ENCODE data around the gene MYLK. TPM values are rescaled to one million over a fixed set of nuclear protein-coding genes. Genes with fewer than 3 reads are reported as not detected.

The MYLK gene
- total RNA-seq, 2 donors from 2014 or later = 99.0 to 240 TPM

DNA sequence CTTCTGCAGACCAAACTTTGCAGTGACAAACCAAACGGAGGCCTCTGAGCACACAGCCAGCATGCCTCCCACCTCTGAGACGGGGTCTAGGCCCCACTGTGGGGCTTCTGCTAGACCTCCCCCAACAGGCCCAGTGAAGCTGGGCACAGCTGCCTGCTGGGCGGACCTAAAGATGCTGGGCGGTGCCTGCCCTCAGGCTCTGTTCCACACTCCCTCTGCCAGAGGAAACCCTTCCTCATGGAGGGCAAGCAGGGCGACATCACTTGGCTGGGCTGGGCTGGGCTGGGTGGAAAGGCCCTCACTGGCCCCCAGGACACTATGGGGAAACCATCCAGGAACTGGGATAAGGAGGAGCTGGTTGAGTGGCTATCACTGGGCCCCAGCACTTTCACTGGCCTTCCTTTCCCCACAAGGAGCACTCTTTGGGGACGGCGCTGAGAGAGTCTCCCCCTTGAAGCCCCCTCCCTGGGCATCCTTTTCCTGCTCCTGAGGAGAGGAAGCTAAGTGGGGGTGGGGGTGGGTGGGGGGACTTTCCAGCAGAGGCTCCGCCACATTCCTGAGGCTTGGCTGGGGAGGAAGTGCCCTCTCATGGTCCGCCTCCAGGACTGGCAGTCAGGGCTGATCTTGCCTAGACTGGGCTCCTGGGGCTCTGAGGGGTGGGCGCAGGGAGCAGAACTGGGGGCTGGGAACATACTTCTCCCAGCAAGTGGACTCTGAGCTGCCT is 201.2 kb downstream of the MYLK start:
- intact Hi-C loops (cut with DNase I, micrococcal nuclease) = no loop called here
- no peak for DNase-seq
- no peak for ATAC-seq

DNA sequence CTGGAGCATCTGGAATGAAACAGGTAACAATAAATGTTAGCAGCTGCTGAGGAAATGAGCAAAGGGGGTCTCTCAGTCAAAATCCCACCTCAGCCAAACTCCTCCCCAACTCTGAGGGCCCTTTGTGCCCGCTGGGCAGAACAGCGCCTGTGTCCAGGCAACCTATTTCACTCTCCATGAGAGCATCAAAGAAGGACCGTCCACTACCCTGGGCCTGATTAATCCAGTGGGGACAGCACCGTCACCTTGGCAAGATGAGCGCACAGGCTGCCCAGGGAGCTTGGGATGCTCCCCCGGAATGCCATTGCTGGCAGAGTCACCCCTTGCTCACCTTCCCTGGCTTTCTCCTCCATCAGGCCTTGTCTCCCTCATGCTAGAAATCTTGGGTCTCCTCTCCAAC is 201.8 kb downstream of the MYLK start:
- ATAC-seq (no peak), DNase-seq (no peak)
- intact Hi-C loops (cut with DNase I, micrococcal nuclease) = no loop called here

DNA sequence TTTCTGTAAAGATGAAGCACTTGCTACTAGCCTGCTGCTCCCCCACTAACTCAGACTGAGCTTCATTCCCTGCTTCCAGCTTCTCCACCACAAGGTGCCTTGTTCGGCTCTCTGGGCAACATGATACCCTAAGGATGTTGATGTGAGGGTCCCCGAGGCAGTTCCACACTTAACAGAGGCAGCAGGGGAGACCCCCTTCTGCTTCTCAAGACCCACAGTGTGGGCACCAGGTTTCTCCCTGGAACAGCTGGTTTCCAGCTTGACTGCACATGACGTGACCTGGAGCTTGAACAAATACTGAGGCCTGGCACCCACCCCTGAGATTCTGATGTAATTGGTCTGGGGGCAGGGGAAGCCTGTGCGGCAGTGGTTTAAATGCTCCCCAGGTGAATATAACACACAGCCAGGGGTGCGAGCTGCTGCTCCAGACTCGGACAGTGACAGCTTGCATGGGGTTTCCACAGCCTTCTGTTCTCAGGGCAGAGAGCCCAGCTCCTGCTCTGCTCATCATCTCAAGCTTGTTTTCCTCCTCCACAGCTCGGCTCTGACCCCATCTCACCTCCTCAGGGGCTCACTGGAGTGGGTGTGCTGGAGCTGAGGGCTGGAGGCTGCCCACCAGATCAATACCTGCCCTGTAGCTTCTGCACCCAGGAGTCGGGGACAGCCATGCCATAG is 204.3 kb downstream of the MYLK start:
- DNase-seq (peak in 1 of 2 donors; percentile 58), ATAC-seq (peak; percentile 10)
- intact Hi-C loops (cut with DNase I, micrococcal nuclease) = no loop called here

DNA sequence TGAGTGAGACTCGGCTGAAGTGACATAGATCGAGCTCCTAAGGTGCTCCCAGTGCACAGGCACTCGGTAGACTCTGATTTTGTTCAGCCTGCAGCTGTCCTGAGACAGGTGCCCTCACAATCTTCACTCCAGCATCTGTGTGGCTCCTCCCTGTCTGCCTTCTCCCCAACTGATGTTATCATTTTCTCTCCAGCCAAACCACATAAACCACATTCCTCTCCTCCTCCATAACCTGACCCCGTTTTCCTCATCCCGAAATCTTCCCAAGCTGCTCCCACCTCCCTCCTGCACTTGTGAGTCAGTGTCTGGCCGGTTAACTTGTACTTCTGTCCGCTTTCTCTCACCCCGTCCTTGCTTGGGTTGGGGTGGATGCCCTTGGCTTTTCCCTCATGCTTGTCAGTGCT is 206.0 kb downstream of the MYLK start:
- DNase-seq (no peak), ATAC-seq (no peak)
- intact Hi-C loops (cut with DNase I, micrococcal nuclease) = no loop called here

DNA sequence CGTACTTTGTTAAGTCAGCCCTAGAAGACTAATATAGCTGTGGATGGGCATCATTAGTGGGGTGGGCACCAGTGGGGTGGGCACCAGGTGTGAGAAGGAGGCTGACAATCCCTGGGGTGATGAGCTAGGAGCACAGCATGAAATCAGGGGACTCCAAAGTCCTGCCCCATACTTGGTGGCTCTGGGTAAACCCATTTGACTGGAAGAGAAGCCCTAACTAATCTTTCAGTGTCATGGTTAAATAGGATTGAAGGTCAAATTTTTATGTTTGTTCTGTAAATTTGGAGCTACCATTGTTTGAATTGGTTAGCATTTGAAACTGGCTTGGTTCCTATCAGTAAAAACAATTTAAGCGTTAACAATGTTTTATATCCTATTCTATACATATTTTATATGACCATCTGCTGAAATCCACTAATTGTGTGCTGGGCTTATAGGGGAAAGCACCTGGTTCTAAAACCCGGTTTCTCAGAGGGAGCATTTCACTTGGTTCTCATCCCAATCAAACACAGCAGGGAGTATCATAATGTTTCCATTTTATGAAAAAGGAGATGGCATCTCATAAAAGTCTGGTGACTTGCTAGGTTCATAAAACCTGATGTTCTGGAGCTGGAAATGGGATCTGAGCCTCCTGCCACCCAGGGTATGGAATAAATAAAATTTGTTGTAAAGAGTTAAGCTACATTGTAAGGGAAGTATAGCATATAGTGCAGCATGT is 211.5 kb downstream of the MYLK start:
- intact Hi-C loops (cut with DNase I, micrococcal nuclease) = no loop called here

DNA sequence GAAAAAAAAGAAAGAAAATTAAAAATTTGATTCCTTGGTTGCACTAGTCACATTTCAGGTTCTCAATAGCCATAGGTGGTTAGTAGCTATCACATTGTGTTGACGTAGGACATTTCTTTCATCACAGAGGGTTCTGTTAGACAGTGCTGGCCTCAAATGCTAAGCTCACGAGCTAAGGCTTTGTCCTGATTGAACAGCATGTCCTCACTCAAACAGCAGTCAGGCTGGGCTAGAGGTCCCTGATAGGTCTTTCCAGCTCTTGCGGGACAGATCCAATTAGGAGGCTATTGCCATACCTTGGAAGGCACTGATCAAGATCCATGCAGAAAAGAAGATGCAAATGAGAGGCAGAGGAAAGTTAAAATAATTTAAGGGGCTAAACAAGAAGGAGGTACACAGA is 213.4 kb downstream of the MYLK start:
- no peak for ATAC-seq
- intact Hi-C loops (cut with DNase I, micrococcal nuclease) = no loop called here
- no peak for DNase-seq

More for the DNA sequence above, 211.5 kb downstream of the MYLK start:
- DNase-seq (no peak), ATAC-seq (peak; percentile 55)

DNA sequence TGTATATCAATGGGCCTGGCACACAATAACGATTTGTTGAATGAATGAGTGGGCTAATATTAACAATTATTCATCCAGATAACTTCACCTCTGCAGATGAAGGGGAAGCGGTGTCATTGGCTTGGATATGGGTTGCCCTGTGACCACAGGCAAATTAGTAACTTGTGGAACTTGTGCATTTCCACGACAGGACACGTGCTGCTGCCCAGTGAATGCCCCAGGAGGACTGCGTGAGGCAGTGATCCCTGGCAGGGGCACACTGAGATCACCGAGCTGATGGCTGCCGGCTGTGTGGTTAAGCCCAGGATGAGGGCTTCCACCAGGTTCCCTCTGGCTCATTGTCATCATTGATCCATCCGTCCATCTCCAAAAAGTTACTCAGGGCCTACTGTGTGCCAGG is 215.2 kb downstream of the MYLK start:
- intact Hi-C loops (cut with DNase I, micrococcal nuclease) = no loop called here
- ATAC-seq = no peak
- DNase-seq = no peak

DNA sequence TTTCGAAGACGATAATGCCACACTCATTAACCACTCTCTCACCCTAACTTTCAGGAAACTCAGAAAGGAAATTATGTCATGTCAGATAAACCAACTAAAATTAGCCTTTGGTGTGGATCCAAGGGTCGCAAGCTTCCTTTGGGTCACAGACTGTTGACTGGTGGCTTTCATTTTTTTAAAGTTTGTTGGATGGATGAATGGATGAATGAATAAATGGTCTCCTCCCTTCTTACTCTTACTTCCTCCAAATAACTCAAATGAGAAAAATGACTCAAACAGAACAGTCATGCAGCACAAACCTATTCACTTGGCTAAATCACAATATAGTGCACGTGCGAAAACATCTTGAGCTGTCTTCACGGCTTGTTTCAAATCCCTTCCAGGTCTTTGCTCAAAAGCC is 216.3 kb downstream of the MYLK start:
- DNase-seq = no peak
- no peak for ATAC-seq
- intact Hi-C loops (cut with DNase I, micrococcal nuclease) = no loop called here

DNA sequence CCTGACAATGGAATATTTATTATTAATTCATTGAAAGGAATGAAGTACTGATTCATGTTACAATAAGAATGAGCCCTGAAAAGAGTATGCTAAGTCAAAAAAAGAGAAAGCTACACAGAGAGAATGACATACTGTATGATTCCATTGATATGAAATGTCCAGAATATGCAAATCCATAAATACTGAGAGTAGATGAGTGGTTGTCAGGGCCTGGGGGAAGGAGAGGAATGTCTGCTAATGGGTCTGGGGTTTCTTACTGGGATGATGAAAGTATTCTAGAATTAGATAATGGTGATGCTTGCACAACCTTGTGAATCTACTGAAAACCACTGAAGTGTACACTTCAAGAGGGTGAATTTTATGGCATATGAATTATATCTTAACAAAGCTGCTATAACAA is 219.4 kb downstream of the MYLK start:
- no peak for ATAC-seq
- intact Hi-C loops (cut with DNase I, micrococcal nuclease) = no loop called here
- no peak for DNase-seq

DNA sequence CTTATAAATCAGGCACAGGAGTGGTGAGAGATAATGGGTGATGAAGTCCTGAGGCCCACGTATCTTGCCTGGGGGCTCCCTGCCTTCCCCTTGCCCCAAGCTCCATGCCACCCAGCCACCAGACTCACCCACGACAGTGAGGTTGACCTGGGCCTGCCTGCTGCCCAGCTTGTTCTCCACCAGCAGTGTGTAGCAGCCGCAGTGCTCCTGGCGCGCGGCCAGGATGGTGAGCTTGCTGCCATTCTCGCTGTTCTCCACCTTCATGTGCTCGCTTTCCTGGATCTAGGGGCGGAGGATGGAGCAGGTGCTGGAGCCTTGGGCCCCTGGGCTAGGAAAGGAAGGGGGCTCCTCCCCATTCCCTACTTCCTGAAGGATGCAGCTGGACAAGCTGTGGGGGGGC is 220.2 kb downstream of the MYLK start:
- no peak for ATAC-seq
- intact Hi-C loops (cut with DNase I, micrococcal nuclease) = no loop called here

DNA sequence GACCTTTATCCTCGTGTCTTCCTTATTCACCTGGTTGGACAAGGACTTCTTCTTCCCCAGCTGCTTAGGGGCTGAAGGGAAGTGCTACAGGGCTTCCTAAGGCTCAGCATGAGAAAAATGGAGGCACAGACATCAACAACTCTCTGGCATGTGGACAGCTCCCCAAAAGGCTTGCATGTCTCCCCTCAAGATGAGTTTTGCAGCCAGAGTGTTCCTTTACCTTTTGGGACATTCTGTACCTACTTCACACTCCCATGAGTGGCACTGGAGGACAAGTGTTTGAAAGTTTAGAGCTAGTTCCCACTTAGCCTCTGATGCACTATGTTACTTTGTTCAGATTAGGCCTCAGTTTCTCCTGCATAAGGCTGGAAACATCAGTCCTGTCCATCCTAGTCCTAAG is 222.2 kb downstream of the MYLK start:
- ATAC-seq (no peak), DNase-seq (no peak)
- intact Hi-C loops (cut with DNase I, micrococcal nuclease) = no loop called here

More for the DNA sequence above, 220.2 kb downstream of the MYLK start:
- DNase-seq = no peak

DNA sequence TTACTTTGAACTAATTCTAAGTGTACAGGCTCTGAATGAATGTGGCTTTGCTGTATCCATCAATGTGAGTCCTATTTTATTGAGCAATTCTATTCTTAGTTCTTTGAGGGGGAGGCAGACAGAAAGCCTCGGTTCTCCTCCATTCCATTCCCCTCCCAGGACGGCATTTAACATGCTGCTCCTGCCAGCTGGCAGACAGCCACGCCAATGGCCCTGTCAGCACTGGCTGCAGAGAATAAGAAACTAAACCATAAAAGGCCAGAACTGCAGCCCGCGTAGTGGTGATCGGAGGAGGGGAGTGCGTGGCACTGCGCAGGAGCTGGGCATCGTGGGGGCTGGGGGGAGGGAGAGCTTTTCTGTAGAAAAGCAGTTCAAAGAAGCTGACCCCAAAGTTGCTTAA is 223.2 kb downstream of the MYLK start:
- peak; percentile 77 for ATAC-seq
- intact Hi-C loops (cut with DNase I, micrococcal nuclease) = no loop called here
- DNase-seq = peak; percentile 93 to 95

DNA sequence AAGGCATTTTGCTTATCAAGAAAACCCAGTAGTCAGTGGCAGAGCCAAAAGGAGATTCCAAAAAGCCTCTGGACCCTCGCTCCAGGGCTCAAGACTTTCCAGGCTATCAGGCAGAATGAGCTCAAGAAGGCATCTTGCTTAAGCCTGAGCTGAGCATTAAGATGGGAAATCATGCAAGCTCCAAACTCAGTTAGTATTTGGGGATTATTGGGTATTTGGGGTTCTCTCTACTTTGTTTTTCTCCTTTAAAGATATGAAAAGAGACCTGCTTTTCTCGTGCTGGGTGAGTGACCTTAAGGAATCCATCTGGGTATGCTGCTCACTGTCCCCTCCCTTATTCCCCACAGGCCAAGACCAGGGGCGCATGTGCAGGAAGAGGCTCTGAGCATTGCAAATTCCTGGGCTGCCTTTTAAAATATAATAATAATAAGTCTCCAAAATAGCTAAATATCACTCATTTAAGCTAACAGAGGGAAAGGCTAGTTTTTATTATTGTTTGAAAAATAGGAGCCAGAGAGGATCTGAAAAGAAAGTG is 223.9 kb downstream of the MYLK start:
- intact Hi-C loops (cut with DNase I, micrococcal nuclease) = no loop called here
- DNase-seq = no peak
- ATAC-seq = no peak

DNA sequence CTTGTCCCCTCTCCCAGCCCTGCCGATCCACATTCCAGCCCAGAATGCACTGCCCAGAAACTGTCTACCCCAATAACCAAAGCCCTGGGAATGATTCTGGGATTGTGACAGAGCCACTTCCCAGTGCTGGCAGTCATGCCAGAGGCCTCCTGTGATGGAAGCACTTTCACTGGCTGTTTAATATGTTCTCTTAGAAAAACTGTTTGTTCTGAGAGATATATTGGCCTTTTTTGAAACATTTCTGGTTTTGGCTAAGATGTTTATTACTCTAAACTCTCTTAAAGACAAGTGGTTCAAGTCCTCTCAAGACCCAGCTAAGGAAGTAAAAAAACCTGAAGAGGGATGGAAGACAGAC is 225.3 kb downstream of the MYLK start:
- DNase-seq = peak in 1 of 2 donors; percentile 66
- intact Hi-C loops (cut with DNase I, micrococcal nuclease) = loop anchor here in 1 of 2 donors (10.0 kb wide), 1 partner anchor 66 kb away; no protein-coding TSS in a partner anchor
- ATAC-seq = no peak

DNA sequence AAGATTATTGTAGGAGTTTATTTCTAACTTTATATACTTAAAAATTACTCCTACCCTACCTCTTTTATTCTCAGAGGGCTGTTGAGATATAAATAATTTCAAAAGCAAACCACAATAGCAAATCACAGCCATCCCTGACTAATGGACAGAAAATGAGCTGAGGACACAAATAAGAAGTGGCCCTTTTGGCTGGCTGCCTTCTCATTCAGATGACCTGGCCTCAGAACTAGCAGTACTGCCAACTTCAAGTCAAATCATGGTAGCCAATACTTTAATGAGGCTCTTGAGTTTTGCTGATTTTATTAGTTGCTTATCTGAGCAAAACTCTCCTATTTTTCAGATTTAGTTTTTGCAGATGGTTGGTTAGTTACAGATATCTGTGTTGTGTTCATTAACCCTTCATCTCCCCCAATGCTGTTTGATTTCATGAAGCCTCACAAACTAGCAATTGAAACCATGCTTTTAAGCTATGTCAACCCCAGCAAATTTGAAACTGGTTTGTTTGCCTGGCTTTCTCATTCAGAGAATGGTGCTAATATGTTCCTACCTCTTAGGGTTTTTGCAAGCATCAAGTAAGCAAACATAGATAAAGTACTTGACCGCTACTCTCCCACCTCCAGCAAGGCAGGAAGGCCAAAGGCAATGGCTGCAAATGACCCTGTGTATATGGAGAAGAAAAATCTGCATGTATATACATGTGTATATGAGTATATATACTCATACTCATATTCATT is 225.8 kb downstream of the MYLK start:
- DNase-seq (peak in 1 of 2 donors; percentile 50), ATAC-seq (no peak)
- intact Hi-C loops (cut with DNase I, micrococcal nuclease) = loop anchor here in 1 of 2 donors (10.0 kb wide), 1 partner anchor 67 kb away; no protein-coding TSS in a partner anchor

DNA sequence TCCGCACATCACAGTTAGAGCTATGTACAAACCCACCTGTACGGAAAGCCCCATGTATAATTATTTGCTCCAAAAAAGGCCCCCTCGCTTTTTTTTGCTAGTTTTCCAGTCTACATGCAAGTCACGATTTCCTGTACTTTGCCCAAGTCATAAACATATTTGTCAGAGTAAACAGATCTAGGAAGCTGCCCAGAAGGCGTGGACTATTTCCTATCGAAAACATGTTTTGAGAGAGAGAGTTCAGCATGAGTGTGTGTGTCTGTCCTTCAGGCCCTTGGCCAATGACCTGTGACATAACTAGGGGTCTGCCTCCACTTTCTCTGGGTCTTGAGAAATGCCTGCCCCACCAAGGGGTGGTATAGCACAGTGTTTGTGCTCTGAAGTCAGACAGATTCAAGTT is 226.6 kb downstream of the MYLK start:
- peak; percentile 44 to 49 for DNase-seq
- intact Hi-C loops (cut with DNase I, micrococcal nuclease) = loop anchor here in 1 of 2 donors (10.0 kb wide), 1 partner anchor 67 kb away; no protein-coding TSS in a partner anchor
- ATAC-seq = peak; percentile 73

DNA sequence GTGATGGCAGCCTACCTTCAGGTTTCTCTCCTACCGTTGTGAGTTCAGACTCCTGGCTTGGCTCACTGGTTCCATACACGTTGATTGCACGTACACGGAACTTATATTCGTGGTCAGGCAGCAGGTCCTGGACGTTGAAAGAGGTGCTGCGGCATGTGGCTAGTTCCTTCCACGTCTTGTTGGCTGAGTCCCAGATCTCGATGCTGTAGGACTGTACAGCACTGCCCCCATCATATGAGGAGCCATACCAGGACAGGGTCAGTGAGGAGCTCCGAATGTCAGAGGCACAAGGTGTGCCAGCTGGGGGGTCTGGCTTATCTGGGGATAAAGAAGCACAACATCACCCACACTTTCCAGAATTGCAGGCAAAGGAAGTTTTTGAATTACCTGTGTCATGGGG is 227.0 kb downstream of the MYLK start:
- ATAC-seq (peak; percentile 35), DNase-seq (peak; percentile 43 to 48)
- intact Hi-C loops (cut with DNase I, micrococcal nuclease) = loop anchor here in 1 of 2 donors (10.0 kb wide), 1 partner anchor 68 kb away; no protein-coding TSS in a partner anchor

DNA sequence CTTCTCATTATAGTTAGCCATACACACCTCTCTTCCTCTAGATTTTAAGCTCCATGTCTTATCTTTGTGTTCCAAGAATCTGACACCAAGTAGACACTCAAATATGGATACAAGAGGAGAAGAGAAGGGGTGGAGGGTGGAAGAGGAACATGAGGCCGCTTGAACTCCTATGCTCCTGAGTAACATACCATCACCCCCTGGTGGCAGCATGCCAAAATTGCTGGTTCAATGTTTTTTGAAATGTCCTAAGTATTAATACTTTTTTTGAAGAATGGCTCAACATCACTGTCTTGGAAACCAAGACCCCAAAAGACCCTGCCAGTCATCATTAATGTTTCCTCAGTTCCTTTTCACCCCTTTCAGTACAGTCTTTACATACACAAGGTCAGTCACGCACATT is 227.4 kb downstream of the MYLK start:
- no peak for ATAC-seq

DNA sequence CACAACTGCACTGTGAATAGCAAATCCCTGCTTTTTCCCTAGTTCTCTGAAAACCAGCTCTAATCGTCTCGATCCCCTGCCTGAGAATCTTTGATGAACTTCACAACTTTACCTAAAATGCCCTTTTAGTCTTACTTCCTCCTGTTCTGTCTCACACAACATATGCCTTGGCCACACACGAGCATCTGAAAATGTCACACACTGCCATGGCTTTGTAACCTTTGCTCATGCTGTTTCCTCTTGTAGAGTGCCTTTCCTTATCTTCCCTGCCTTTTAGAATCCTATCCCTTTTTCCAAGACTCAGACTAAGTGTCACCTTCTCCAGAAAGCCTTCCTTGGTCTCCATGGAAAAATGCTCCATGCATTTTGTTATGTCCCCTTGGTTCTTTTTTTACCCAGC is 227.9 kb downstream of the MYLK start:
- ATAC-seq = no peak
- no peak for DNase-seq
- intact Hi-C loops (cut with DNase I, micrococcal nuclease) = loop anchor here in 1 of 2 donors (10.0 kb wide), 1 partner anchor 69 kb away; no protein-coding TSS in a partner anchor

More for the DNA sequence above, 227.4 kb downstream of the MYLK start:
- intact Hi-C loops (cut with DNase I, micrococcal nuclease) = loop anchor here in 1 of 2 donors (10.0 kb wide), 1 partner anchor 68 kb away; no protein-coding TSS in a partner anchor
- peak in 1 of 2 donors; percentile 20 for DNase-seq
